HepG2 (cell line): Measurements from ENCODE around the gene CDH1. TPM values are rescaled to one million over a fixed set of nuclear protein-coding genes. Genes with fewer than 3 reads are reported as not detected.
A peak's percentile ranks its signal among the peaks of the same experiment; 100 is the strongest.

ENCODE experiments used
- CAMTA2 ChIP-seq: sonication (generic); formaldehyde crosslinking; IDR thresholded peaks from 2 replicates; pipeline ENCODE4 v1.4.0; 2020; ENCODE audit warnings: mild to moderate bottlenecking, missing genetic modification reagents, borderline replicate concordance
- CREM ChIP-seq, 2 experiments: sonication (generic) in 1 of 2; formaldehyde crosslinking in 1 of 2; IDR thresholded peaks; 2 replicates each; pipeline versions ENCODE4 v1.4.0 to v1.6.1; 2016 to 2020; ENCODE audit warnings: antibody characterized with exemption in 1 of 2, mild to moderate bottlenecking in 1 of 2, missing genetic modification reagents in 1 of 2
- DDIT3 ChIP-seq: sonication (generic); formaldehyde crosslinking; IDR thresholded peaks from 2 replicates; pipeline ENCODE4 v1.4.0; 2020; ENCODE audit warnings: mild to moderate bottlenecking, missing genetic modification reagents
- ELF1 ChIP-seq: sonication (generic); formaldehyde crosslinking; IDR thresholded peaks from 2 replicates; pipeline ENCODE4 v1.4.0; 2020; ENCODE audit warnings: missing genetic modification reagents
- ETS1 ChIP-seq: sonication (generic); formaldehyde crosslinking; IDR thresholded peaks from 2 replicates; pipeline ENCODE4 v1.4.0; 2020; ENCODE audit warnings: missing genetic modification reagents
- FOXJ3 ChIP-seq: sonication (generic); formaldehyde crosslinking; IDR thresholded peaks from 2 replicates; pipeline ENCODE4 v1.4.0; 2020; ENCODE audit warnings: missing genetic modification reagents, mild to moderate bottlenecking, borderline replicate concordance
- MAFF ChIP-seq: IDR thresholded peaks from 2 replicates; pipeline ENCODE4 v1.6.1; 2011; ENCODE audit warnings: low read depth, low read length, improper control_type of control experiment
- SCMH1 ChIP-seq: sonication (generic); formaldehyde crosslinking; IDR thresholded peaks from 2 replicates; pipeline ENCODE4 v1.9.0; 2021; ENCODE audit warnings: missing genetic modification reagents, mild to moderate bottlenecking, borderline replicate concordance
- SKI ChIP-seq: fragments of 450-650 bp; IDR thresholded peaks from one replicate; pipeline ENCODE4 v1.6.1; 2018; ENCODE audit warnings: mild to moderate bottlenecking; ENCODE audit not compliant: partially characterized antibody
- SUZ12 ChIP-seq: fragments of 150-350 bp; IDR thresholded peaks from 2 replicates; pipeline ENCODE4 v1.6.1; 2014; ENCODE audit warnings: low read depth, low read length
- TCF7 ChIP-seq: sonication (generic); IDR thresholded peaks from 2 replicates; pipeline ENCODE4 v1.6.1; 2016; ENCODE audit warnings: antibody characterized with exemption, low read depth
- U2AF2 ChIP-seq: fragments of 200-400 bp; formaldehyde crosslinking; IDR thresholded peaks from 2 replicates; pipeline ENCODE4 v1.6.1; 2017; ENCODE audit warnings: low read depth, mild to moderate bottlenecking, low read length
- ZNF724P ChIP-seq: sonication (generic); formaldehyde crosslinking; IDR thresholded peaks from 2 replicates; pipeline ENCODE4 v1.8.0; 2022; ENCODE audit warnings: missing genetic modification reagents, borderline replicate concordance
- polyA plus RNA-seq, 8 experiments: library from polyadenylated mRNA; depleted of rRNA in 3 of 8; stranded (reverse) in 7 of 8; unstranded in 1 of 8; fragments of >200 nt; fragmentation: Illumina TruSeq in 4 of 8; extraction: Trizol in 4 of 8; gene quantifications; 2 replicates each; pipeline versions ENCODE4 v1.2.1 to v1.2.3, GENCODE V29; 2011 to 2016; ENCODE audit warnings: low read depth in 4 of 8, missing spikeins in 1 of 8, mixed read lengths in 1 of 8; ENCODE audit not compliant: insufficient read depth in 1 of 8
- total RNA-seq, 5 experiments: library from RNA; depleted of rRNA; stranded (reverse); fragments of >200 nt; fragmentation: Illumina TruSeq; extraction: Trizol; gene quantifications; 2 replicates each; pipeline ENCODE4 v1.2.3, GENCODE V29; 2016; ENCODE audit warnings: low read depth in 1 of 5
- TF ChIP-seq, protein P1 (sequence below): sonication (generic); formaldehyde crosslinking; IDR thresholded peaks from 2 replicates; pipeline ENCODE4 v1.5.1; 2020; ENCODE audit warnings: mild to moderate bottlenecking, missing genetic modification reagents
- TF ChIP-seq, protein P2 (sequence below): sonication (generic); formaldehyde crosslinking; IDR thresholded peaks from 2 replicates; pipeline ENCODE4 v1.4.0; 2020; ENCODE audit warnings: missing genetic modification reagents
- TF ChIP-seq, protein P3 (sequence below): sonication (generic); formaldehyde crosslinking; IDR thresholded peaks from 2 replicates; pipeline ENCODE4 v1.9.0; 2021; ENCODE audit warnings: missing genetic modification reagents, borderline replicate concordance
- TF ChIP-seq, protein P4 (sequence below): IDR thresholded peaks from 2 replicates; pipeline ENCODE4 v1.6.1; 2016
- TF ChIP-seq, protein P5 (sequence below): IDR thresholded peaks from 2 replicates; pipeline ENCODE4 v1.6.1; 2016; ENCODE audit warnings: low read depth, borderline replicate concordance

The CDH1 gene
- total and polyA plus RNA-seq, 2 of the 13 experiments (the other 11 are each of a cell fraction or from before 2014, with no cell fraction given): 0.95 to 9.8 TPM

DNA sequence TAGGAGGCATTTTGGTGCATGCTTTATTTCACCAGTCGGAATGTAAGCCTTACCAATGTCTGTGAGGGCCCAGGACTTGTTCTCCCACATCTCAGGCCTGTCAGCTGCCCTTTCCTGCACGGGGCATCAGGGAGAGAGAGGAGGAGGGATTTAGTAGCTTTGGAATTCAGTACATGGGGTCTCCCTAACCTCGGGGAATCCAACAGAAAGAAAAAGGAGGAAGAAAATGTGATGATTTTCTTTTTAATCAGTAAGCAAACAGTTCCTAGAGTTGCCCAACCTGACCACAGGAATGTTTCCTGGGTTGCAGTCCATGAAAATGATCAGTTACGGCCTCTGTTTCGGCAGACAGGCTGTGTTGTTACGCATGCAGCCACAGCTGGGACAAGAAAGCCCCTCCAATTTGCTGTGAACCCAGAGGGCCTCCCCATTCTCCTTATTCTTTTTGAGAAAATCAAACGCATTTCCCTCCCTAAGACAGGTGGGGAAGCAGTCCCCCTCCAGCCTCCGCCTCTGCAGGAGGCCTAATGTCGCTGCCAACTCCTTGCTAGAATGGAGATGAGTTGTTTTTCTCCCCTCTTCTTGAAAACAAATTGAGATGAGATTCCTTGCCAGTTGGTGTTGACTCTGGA lies 53.2 kb downstream of the CDH1 start (continued):
- peak; percentile 90 for TF ChIP-seq FOXJ3 (CRISPR knock-in tag)
- TF ChIP-seq ETS1: no peak
- TF ChIP-seq U2AF2: 0 out of 2 replicates have a peak, but pooled peaks have one; percentile 64
- no peak for TF ChIP-seq ZNF724P (CRISPR knock-in tag)
- TF ChIP-seq, protein P1, sequence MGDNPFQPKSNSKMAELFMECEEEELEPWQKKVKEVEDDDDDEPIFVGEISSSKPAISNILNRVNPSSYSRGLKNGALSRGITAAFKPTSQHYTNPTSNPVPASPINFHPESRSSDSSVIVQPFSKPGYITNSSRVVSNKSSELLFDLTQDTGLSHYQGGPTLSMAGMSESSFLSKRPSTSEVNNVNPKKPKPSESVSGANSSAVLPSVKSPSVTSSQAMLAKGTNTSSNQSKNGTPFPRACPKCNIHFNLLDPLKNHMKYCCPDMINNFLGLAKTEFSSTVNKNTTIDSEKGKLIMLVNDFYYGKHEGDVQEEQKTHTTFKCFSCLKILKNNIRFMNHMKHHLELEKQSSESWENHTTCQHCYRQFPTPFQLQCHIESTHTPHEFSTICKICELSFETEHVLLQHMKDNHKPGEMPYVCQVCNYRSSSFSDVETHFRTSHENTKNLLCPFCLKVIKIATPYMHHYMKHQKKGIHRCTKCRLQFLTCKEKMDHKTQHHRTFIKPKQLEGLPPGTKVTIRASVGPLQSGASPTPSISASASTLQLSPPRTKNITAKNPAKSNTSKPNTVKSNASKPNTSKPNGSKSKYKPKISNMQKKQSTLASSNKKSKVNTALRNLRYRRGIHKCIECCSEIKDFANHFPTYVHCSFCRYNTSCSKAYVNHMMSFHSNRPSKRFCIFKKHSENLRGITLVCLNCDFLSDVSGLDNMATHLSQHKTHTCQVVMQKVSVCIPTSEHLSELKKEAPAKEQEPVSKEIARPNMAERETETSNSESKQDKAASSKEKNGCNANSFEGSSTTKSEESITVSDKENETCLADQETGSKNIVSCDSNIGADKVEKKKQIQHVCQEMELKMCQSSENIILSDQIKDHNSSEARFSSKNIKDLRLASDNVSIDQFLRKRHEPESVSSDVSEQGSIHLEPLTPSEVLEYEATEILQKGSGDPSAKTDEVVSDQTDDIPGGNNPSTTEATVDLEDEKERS (CRISPR knock-in tag): peak; percentile 97
- TF ChIP-seq, protein P2, sequence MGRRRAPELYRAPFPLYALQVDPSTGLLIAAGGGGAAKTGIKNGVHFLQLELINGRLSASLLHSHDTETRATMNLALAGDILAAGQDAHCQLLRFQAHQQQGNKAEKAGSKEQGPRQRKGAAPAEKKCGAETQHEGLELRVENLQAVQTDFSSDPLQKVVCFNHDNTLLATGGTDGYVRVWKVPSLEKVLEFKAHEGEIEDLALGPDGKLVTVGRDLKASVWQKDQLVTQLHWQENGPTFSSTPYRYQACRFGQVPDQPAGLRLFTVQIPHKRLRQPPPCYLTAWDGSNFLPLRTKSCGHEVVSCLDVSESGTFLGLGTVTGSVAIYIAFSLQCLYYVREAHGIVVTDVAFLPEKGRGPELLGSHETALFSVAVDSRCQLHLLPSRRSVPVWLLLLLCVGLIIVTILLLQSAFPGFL (CRISPR knock-in tag): no peak
- TF ChIP-seq, protein P3, sequence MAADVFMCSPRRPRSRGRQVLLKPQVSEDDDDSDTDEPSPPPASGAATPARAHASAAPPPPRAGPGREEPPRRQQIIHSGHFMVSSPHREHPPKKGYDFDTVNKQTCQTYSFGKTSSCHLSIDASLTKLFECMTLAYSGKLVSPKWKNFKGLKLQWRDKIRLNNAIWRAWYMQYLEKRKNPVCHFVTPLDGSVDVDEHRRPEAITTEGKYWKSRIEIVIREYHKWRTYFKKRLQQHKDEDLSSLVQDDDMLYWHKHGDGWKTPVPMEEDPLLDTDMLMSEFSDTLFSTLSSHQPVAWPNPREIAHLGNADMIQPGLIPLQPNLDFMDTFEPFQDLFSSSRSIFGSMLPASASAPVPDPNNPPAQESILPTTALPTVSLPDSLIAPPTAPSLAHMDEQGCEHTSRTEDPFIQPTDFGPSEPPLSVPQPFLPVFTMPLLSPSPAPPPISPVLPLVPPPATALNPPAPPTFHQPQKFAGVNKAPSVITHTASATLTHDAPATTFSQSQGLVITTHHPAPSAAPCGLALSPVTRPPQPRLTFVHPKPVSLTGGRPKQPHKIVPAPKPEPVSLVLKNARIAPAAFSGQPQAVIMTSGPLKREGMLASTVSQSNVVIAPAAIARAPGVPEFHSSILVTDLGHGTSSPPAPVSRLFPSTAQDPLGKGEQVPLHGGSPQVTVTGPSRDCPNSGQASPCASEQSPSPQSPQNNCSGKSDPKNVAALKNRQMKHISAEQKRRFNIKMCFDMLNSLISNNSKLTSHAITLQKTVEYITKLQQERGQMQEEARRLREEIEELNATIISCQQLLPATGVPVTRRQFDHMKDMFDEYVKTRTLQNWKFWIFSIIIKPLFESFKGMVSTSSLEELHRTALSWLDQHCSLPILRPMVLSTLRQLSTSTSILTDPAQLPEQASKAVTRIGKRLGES (CRISPR knock-in tag): peak; percentile 62; the same call in 1 of the 2 replicates
- peak; percentile 75 for TF ChIP-seq TCF7
- no peak for TF ChIP-seq SUZ12
- TF ChIP-seq, protein P4, sequence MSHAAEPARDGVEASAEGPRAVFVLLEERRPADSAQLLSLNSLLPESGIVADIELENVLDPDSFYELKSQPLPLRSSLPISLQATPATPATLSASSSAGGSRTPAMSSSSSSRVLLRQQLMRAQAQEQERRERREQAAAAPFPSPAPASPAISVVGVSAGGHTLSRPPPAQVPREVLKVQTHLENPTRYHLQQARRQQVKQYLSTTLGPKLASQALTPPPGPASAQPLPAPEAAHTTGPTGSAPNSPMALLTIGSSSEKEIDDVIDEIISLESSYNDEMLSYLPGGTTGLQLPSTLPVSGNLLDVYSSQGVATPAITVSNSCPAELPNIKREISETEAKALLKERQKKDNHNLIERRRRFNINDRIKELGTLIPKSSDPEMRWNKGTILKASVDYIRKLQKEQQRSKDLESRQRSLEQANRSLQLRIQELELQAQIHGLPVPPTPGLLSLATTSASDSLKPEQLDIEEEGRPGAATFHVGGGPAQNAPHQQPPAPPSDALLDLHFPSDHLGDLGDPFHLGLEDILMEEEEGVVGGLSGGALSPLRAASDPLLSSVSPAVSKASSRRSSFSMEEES (CRISPR knock-in tag): 0 out of 2 replicates have a peak, but pooled peaks have one; percentile 53
- TF ChIP-seq DDIT3: no peak
- TF ChIP-seq CAMTA2 (CRISPR knock-in tag): 0 out of 2 replicates have a peak, but pooled peaks have one; percentile 84
- peak; percentile 85 for TF ChIP-seq CREM (IDR thresholded peaks at IDR 0.05)
- no peak for TF ChIP-seq CREM (CRISPR knock-in tag; IDR thresholded peaks at IDR 0.05)
- TF ChIP-seq SCMH1 (CRISPR knock-in tag): no peak
- TF ChIP-seq ELF1 (CRISPR knock-in tag): peak; percentile 53
- TF ChIP-seq MAFF: peak; percentile 2; the same call in 1 of the 2 replicates
- peak; percentile 81 for TF ChIP-seq SKI
- TF ChIP-seq, protein P5, sequence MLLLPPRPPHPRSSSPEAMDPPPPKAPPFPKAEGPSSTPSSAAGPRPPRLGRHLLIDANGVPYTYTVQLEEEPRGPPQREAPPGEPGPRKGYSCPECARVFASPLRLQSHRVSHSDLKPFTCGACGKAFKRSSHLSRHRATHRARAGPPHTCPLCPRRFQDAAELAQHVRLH (CRISPR knock-in tag): peak; percentile 38
